ENCODE measurements around the gene SMAD3. TPM values are rescaled to one million over a fixed set of nuclear protein-coding genes. Genes with fewer than 3 reads are reported as not detected.
A peak's percentile ranks its signal among the peaks of the same experiment; 100 is the strongest.

SMAD3 gene
- total and polyA plus RNA-seq, 2 of the 4 experiments (the other 2 are of a cell fraction), result 71.0 to 177 TPM

- dilution Hi-C loops (cut with HindIII; ENCODE audit: low sequenced_read_pairs, unreplicated experiment) (no loop called here), intact Hi-C loops (cut with micrococcal nuclease) (no loop called here), in situ Hi-C loops (cut with MboI; ENCODE audit: low sequenced_read_pairs) (no loop called here)
- TF ChIP-seq RCOR1 (IDR thresholded peaks at IDR 0.05; ENCODE audit: insufficient replicate concordance, low read length) (no peak), USF2 (IDR thresholded peaks at IDR 0.05; ENCODE audit: low read depth, low read length) (no peak), SMC3 (IDR thresholded peaks at IDR 0.05; ENCODE audit: low read depth, low read length) (no peak), MXI1 (IDR thresholded peaks at IDR 0.05; ENCODE audit: borderline replicate concordance, low read depth, low read length) (no peak), CEBPB (IDR thresholded peaks at IDR 0.05; ENCODE audit: low read depth, low read length) (peak; percentile 89), FOS (IDR thresholded peaks at IDR 0.05; ENCODE audit: low read depth, low read length) (no peak), MAFK (IDR thresholded peaks at IDR 0.05; ENCODE audit: low read depth, low read length) (no peak), RFX5 (IDR thresholded peaks at IDR 0.05; ENCODE audit: low read depth, low read length) (no peak)
- Histone ChIP-seq H2BK20ac (ENCODE audit: low read depth, low read length) (peak overlapping the region; percentile 65), H3K4me1 (ENCODE audit: control insufficient read depth, insufficient read depth, low read length) (peaks cover 66% of the 10 kb centered on the region), H3K27me3 (ENCODE audit: control insufficient read depth, insufficient read depth, low read length) (no peaks in the 10 kb centered on the region), H3K4me3 (ENCODE audit: insufficient read depth, low read depth, low read length) (no peak overlapping the region), H2BK15ac (ENCODE audit: low read depth, low read length) (peak overlapping the region; percentile 75; the same call in 2 of the 3 replicates), H3K36me3 (ENCODE audit: control insufficient read depth, insufficient read depth, low read length) (peaks cover 44% of the 10 kb centered on the region), H4K91ac (ENCODE audit: insufficient read depth, low read depth, low read length) (peak overlapping the region; percentile 92), H4K20me1 (ENCODE audit: insufficient read depth, low read length) (peaks cover 32% of the 10 kb centered on the region; the same call in 1 of the 2 replicates), H3K56ac (ENCODE audit: extremely low read depth, insufficient read depth, low read length) (0 out of 2 replicates have a peak overlapping the region, but pooled peaks have one; percentile 43), H3K9me1 (ENCODE audit: insufficient read depth, low read length) (peaks cover 61% of the 10 kb centered on the region), H3K4me2 (ENCODE audit: low read depth, low read length) (0 out of 2 replicates have a peak overlapping the region, but pooled peaks have one; percentile 6), H3K18ac (ENCODE audit: low read depth, low read length) (peak overlapping the region; percentile 87), H3K14ac (replicated peaks; ENCODE audit: low read depth, low read length) (peak overlapping the region; percentile 90), H4K5ac (ENCODE audit: low read depth, low read length) (peak overlapping the region; percentile 88), H2BK5ac (ENCODE audit: low read depth, low read length, poor library complexity, severe bottlenecking) (peak overlapping the region; percentile 90), H3K4ac (ENCODE audit: low read depth, low read length) (peak overlapping the region; percentile 92), H3K9me3 (ENCODE audit: control insufficient read depth, insufficient read depth, low read length) (no peaks in the 10 kb centered on the region), H2AFZ (replicated peaks; ENCODE audit: low read length, poor library complexity) (peak overlapping the region; percentile 45), H3K27ac (ENCODE audit: insufficient read depth, low read length) (peak overlapping the region; percentile 94), H3K79me1 (ENCODE audit: low read depth in 1 of 2, low read length in 2 of 2) (peaks cover 13 to 83% of the 10 kb centered on the region in 2 experiments), H3K9ac (ENCODE audit: low read depth, low read length) (peak overlapping the region; percentile 8; the same call in 1 of the 2 replicates), H4K8ac (ENCODE audit: low read depth in 2 of 2, low read length in 2 of 2) (peak overlapping the region; percentile 81 to 85), H2AK9ac (replicated peaks; ENCODE audit: low read depth, low read length, poor library complexity) (peak overlapping the region; percentile 47), H3K23ac (ENCODE audit: low read depth, low read length) (peak overlapping the region; percentile 88; the same call in 1 of the 2 replicates), H2BK120ac (ENCODE audit: low read depth, low read length) (peak overlapping the region; percentile 82), H2AK5ac (ENCODE audit: low read depth, low read length) (peak overlapping the region; percentile 90)
- no TSS peak for BruUV-seq (replicated peaks)
- peak; percentile 6; the same call in 1 of the 2 replicates for ATAC-seq (ENCODE audit: low read depth)
- ChIA-PET POLR2A (ENCODE audit: unreplicated experiment) (no interaction called here), CTCF (no interaction called here)
- DNase-seq, result peak; percentile 85
- WGBS, 2 experiments (ENCODE audit: extremely low coverage in 2 of 2, insufficient read length in 1 of 2), result no CpG with 5 or more reads among the region's 3 CpGs
Measured at GRCh38 chr15:67117370-67117769, 52.0 kb downstream of the SMAD3 start.
